Thyroid gland (tissue), 4 donors: ENCODE measurements around the gene FRS3.

Experiments used
- POLR2A ChIP-seq, 2 donors: fragments of 450-650 bp; IDR thresholded peaks; one replicate each; pipeline ENCODE4 v1.6.1; 2017; ENCODE audit warnings: antibody characterized with exemption in 2 of 2, mild to moderate bottlenecking in 2 of 2, moderate library complexity in 1 of 2
- TF ChIP-seq, protein P1 (sequence below), 6 experiments: fragments of 200-600 bp in 3 of 6; fragments of 450-650 bp in 3 of 6; sonication (generic) in 3 of 6; IDR thresholded peaks; one replicate each; pipeline ENCODE4 v1.5.1; 2016 to 2019; ENCODE audit warnings: antibody characterized with exemption in 6 of 6, mild to moderate bottlenecking in 2 of 6, inconsistent platforms in 1 of 6, moderate library complexity in 1 of 6

DNA sequence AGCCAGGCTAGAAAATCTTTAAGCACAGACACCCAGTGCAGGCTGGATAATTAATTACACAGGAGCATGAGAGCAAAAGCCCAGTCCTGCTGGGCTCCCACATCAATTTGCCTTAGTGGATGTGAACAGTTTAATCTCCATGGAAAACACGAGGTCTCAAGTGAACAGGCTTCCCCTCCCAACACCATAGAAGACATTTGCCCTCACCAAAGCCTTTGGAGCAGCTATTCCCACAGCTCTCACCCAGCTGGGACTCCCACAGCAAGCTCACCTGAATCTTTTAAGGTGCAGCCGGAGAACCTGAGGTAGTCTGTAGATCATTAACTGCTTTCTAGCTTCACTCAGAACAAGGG, 19.8 kb upstream of the FRS3 start:
- no peak for TF ChIP-seq POLR2A (IDR thresholded peaks at IDR 0.05)
- TF ChIP-seq, protein P1, sequence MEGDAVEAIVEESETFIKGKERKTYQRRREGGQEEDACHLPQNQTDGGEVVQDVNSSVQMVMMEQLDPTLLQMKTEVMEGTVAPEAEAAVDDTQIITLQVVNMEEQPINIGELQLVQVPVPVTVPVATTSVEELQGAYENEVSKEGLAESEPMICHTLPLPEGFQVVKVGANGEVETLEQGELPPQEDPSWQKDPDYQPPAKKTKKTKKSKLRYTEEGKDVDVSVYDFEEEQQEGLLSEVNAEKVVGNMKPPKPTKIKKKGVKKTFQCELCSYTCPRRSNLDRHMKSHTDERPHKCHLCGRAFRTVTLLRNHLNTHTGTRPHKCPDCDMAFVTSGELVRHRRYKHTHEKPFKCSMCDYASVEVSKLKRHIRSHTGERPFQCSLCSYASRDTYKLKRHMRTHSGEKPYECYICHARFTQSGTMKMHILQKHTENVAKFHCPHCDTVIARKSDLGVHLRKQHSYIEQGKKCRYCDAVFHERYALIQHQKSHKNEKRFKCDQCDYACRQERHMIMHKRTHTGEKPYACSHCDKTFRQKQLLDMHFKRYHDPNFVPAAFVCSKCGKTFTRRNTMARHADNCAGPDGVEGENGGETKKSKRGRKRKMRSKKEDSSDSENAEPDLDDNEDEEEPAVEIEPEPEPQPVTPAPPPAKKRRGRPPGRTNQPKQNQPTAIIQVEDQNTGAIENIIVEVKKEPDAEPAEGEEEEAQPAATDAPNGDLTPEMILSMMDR (IDR thresholded peaks at IDR 0.05): no peak
